HEK293 (cell line): Measurements from ENCODE around the gene OVOL3.

Experiments
- CTCF ChIA-PET: fragments of 350-600 bp; formaldehyde crosslinking; extraction: SDS; loops from one replicate; lab custom pipeline; 2021; ENCODE audit warnings: antibody characterized with exemption; lab: Yijun Ruan, JAX
- POLR2A ChIA-PET: fragments of 300-600 bp; formaldehyde crosslinking; extraction: SDS; loops from one replicate; lab custom pipeline; 2020; ENCODE audit warnings: antibody characterized with exemption, inconsistent platforms; lab: Yijun Ruan, JAX
- H3K27ac ChIP-seq: fragments of 200-500 bp; sonication (Bioruptor generic); 2 replicates; pipeline ENCODE4 v1.5.1; 2014; ENCODE audit warnings: low read depth, low read length, control low read depth, inconsistent platforms; ENCODE audit errors: extremely low read depth
- H3K36me3 ChIP-seq, 2 experiments: fragments of 200-500 bp in 1 of 2; sonication (Bioruptor generic) in 1 of 2; 1 replicate in 1 of 2; 2 replicates in 1 of 2; pipeline ENCODE4 v1.5.1; 2014 to 2017; ENCODE audit warnings: inconsistent platforms in 2 of 2, low read length in 2 of 2; ENCODE audit not compliant: control insufficient read depth in 2 of 2, insufficient read depth in 1 of 2
- H3K4me1 ChIP-seq: fragments of 200-500 bp; sonication (Bioruptor generic); 2 replicates; pipeline ENCODE4 v1.5.1; 2014; ENCODE audit warnings: mild to moderate bottlenecking, low read length, inconsistent platforms; ENCODE audit not compliant: control insufficient read depth, insufficient read depth
- H3K4me3 ChIP-seq: 2 replicates; pipeline ENCODE4 v1.5.1; 2011; ENCODE audit warnings: low read depth, mild to moderate bottlenecking, control low read depth, low read length, moderate library complexity
- H3K9me3 ChIP-seq: fragments of 200-500 bp; sonication (Bioruptor generic); 2 replicates; pipeline ENCODE4 v1.5.1; 2014; ENCODE audit warnings: low read depth, low read length, inconsistent platforms; ENCODE audit not compliant: control insufficient read depth, insufficient read depth
- INSM2 ChIP-seq: fragments of 450-650 bp; formaldehyde crosslinking; IDR thresholded peaks from 2 replicates; pipeline ENCODE4 v1.5.1; 2016; ENCODE audit warnings: missing biosample characterization, missing genetic modification characterization
- KLF7 ChIP-seq: fragments of 450-650 bp; formaldehyde crosslinking; IDR thresholded peaks from 2 replicates; pipeline ENCODE4 v1.5.1; 2016; ENCODE audit warnings: missing biosample characterization, missing genetic modification characterization, borderline replicate concordance
- PATZ1 ChIP-seq: fragments of 450-650 bp; formaldehyde crosslinking; IDR thresholded peaks from 2 replicates; pipeline ENCODE4 v1.5.1; 2016; ENCODE audit warnings: missing biosample characterization, missing genetic modification characterization
- PRDM10 ChIP-seq: fragments of 450-650 bp; formaldehyde crosslinking; IDR thresholded peaks from 2 replicates; pipeline ENCODE4 v1.5.1; 2016; ENCODE audit warnings: missing biosample characterization, missing genetic modification characterization
- RBAK ChIP-seq: fragments of 450-650 bp; formaldehyde crosslinking; IDR thresholded peaks from 2 replicates; pipeline ENCODE4 v1.5.1; 2016; ENCODE audit warnings: missing biosample characterization, missing genetic modification characterization
- SALL2 ChIP-seq: fragments of 450-650 bp; formaldehyde crosslinking; IDR thresholded peaks from 2 replicates; pipeline ENCODE4 v1.5.0; 2017; ENCODE audit warnings: missing biosample characterization, mild to moderate bottlenecking, missing genetic modification characterization, borderline replicate concordance
- SP7 ChIP-seq: fragments of 450-650 bp; formaldehyde crosslinking; IDR thresholded peaks from 2 replicates; pipeline ENCODE4 v1.5.1; 2016; ENCODE audit warnings: missing biosample characterization, missing genetic modification characterization
- ZBTB6 ChIP-seq: fragments of 450-650 bp; formaldehyde crosslinking; IDR thresholded peaks from 2 replicates; pipeline ENCODE4 v1.5.1; 2017; ENCODE audit warnings: missing biosample characterization, missing genetic modification characterization
- ZFP41 ChIP-seq: fragments of 450-650 bp; formaldehyde crosslinking; IDR thresholded peaks from 2 replicates; pipeline ENCODE4 v1.5.1; 2016; ENCODE audit warnings: missing biosample characterization, missing genetic modification characterization, borderline replicate concordance
- ZNF174 ChIP-seq: fragments of 450-650 bp; formaldehyde crosslinking; IDR thresholded peaks from 2 replicates; pipeline ENCODE4 v1.5.0; 2017; ENCODE audit warnings: missing biosample characterization, mild to moderate bottlenecking, missing genetic modification characterization
- ZNF184 ChIP-seq: fragments of 450-650 bp; IDR thresholded peaks from 2 replicates; pipeline ENCODE4 v1.5.1; 2018; ENCODE audit warnings: missing biosample characterization, mild to moderate bottlenecking, missing genetic modification characterization
- ZNF311 ChIP-seq: fragments of 450-650 bp; formaldehyde crosslinking; IDR thresholded peaks from 2 replicates; pipeline ENCODE4 v1.5.1; 2017; ENCODE audit warnings: missing biosample characterization, missing genetic modification characterization, borderline replicate concordance
- ZNF48 ChIP-seq: fragments of 450-650 bp; formaldehyde crosslinking; IDR thresholded peaks from 2 replicates; pipeline ENCODE4 v1.5.1; 2016; ENCODE audit warnings: missing biosample characterization, missing genetic modification characterization
- ZNF510 ChIP-seq: fragments of 450-650 bp; formaldehyde crosslinking; IDR thresholded peaks from 2 replicates; pipeline ENCODE4 v1.5.1; 2018; ENCODE audit warnings: mild to moderate bottlenecking, missing genetic modification characterization, missing biosample characterization; ENCODE audit not compliant: insufficient replicate concordance
- ZNF792 ChIP-seq: fragments of 450-650 bp; formaldehyde crosslinking; IDR thresholded peaks from 2 replicates; pipeline ENCODE4 v1.5.1; 2016; ENCODE audit warnings: missing biosample characterization, missing genetic modification characterization

The OVOL3 gene

GRCh38 chr19:36079389-36079945, 31.5 kb upstream of the OVOL3 start:
- Histone ChIP-seq H3K36me3 (peaks cover 77 to 96% of the 10 kb centered on the region in 2 experiments), H3K4me1 (0 out of 2 replicates have a peak, but pooled peaks cover 2% of the 10 kb centered on the region), H3K4me3 (no peak overlapping the region), H3K27ac (0 out of 2 replicates have a peak overlapping the region, but pooled peaks have one; percentile 34), H3K9me3 (no peaks in the 10 kb centered on the region)
- POLR2A ChIA-PET, result interaction anchor here (1.9 kb wide), 1 partner anchor 24 kb away, joined by 4 read pairs; no protein-coding TSS in a partner anchor
- CTCF ChIA-PET, result interaction anchor here (0.9 to 1.3 kb wide), 2 partner anchors 8 to 19 kb away, joined by 5 to 6 read pairs; no protein-coding TSS in a partner anchor
- TF ChIP-seq ZNF174 (tag by site-specific recombination) (no peak), INSM2 (no peak), ZFP41 (tag by site-specific recombination) (0 out of 2 replicates have a peak, but pooled peaks have one; percentile 2), SP7 (no peak), ZBTB6 (no peak), PRDM10 (tag by site-specific recombination) (no peak)

- TF ChIP-seq SALL2 (tag by site-specific recombination) (no peak), ZNF311 (no peak), ZNF792 (tag by site-specific recombination) (no peak), ZNF184 (tag by site-specific recombination) (no peak), ZNF48 (no peak), ZNF510 (tag by site-specific recombination) (no peak), KLF7 (tag by site-specific recombination) (no peak), RBAK (tag by site-specific recombination) (no peak), PATZ1 (tag by site-specific recombination) (no peak)
- POLR2A ChIA-PET, result no interaction called here
- Histone ChIP-seq H3K27ac (0 out of 2 replicates have a peak overlapping the region, but pooled peaks have one; percentile 1), H3K4me1 (0 out of 2 replicates have a peak, but pooled peaks cover 2% of the 10 kb centered on the region), H3K9me3 (no peaks in the 10 kb centered on the region), H3K36me3 (peaks cover 74 to 96% of the 10 kb centered on the region in 2 experiments), H3K4me3 (no peak overlapping the region)
- CTCF ChIA-PET, result interaction anchor here (0.6 to 1.4 kb wide), 2 partner anchors 20 to 190 kb away, joined by 3 to 6 read pairs; no protein-coding TSS in a partner anchor
These were observed 29.6 kb upstream of the OVOL3 start for GRCh38 chr19:36081385-36081784.
